Left ventricle myocardium inferior (tissue), 1 donor: ENCODE measurements around the gene B3GALT4. TPM values are rescaled to one million over a fixed set of nuclear protein-coding genes. Genes with fewer than 3 reads are reported as not detected.
A peak's percentile ranks its signal among the peaks of the same experiment; 100 is the strongest.
"Not testable (repeated sequence)": the region's sequence is repeated elsewhere in the genome, so short reads cannot be mapped to it uniquely, and the experiment has no call there.

Source experiments
- DNase-seq: peaks from one replicate; pipeline ENCODE4 v3.0.0-alpha.2; 2020
- H3K27ac ChIP-seq: fragments of 200-600 bp; replicated peaks from 2 replicates; pipeline ENCODE4 v1.8.0; 2021
- H3K27me3 ChIP-seq: fragments of 200-600 bp; 2 replicates; pipeline ENCODE4 v1.8.0; 2021; ENCODE audit warnings: low read depth
- H3K36me3 ChIP-seq: fragments of 200-600 bp; 2 replicates; pipeline ENCODE4 v1.8.0; 2021
- H3K4me1 ChIP-seq: fragments of 200-600 bp; 2 replicates; pipeline ENCODE4 v1.8.0; 2021
- H3K4me3 ChIP-seq: fragments of 200-600 bp; 2 replicates; pipeline ENCODE4 v1.8.0; 2021; ENCODE audit warnings: mild to moderate bottlenecking, moderate library complexity
- H3K9me3 ChIP-seq: fragments of 200-600 bp; replicated peaks from 2 replicates; pipeline ENCODE4 v1.8.0; 2021
- intact Hi-C: fragments of 100-400 bp; cut with micrococcal nuclease; formaldehyde crosslinking; loops from one replicate; pipeline ENCODE4 v1.11.0; 2022
- total RNA-seq: library from RNA; stranded (reverse); fragmentation: NEBNext Ultra II Directional; extraction: Animal tissue kit (Norgen Biotek cat#: 25700); gene quantifications from one replicate; pipeline ENCODE4 v1.2.1, GENCODE V29; 2021
- TF ChIP-seq, protein P1 (sequence below): fragments of 200-600 bp; IDR thresholded peaks from 2 replicates; pipeline ENCODE4 v1.8.0; 2021; ENCODE audit warnings: antibody characterized with exemption, mild to moderate bottlenecking, borderline replicate concordance
- donor health status: DM: no; HTN: yes; CAD: no; lungs with severe emphysema.

B3GALT4 gene
- total RNA-seq, 1 donor from 2014 or later, result 7.5 TPM

GRCh38 chr6:33280539-33280938 is 3.6 kb downstream of the B3GALT4 start:
- Histone ChIP-seq H3K9me3 (no peaks in the 10 kb centered on the region), H3K36me3 (peaks cover 71% of the 10 kb centered on the region), H3K4me3 (no peak overlapping the region), H3K27ac (no peak overlapping the region), H3K27me3 (no peaks in the 10 kb centered on the region), H3K4me1 (peaks cover 40% of the 10 kb centered on the region)
- intact Hi-C loops, result no loop called here
- TF ChIP-seq, protein P1, sequence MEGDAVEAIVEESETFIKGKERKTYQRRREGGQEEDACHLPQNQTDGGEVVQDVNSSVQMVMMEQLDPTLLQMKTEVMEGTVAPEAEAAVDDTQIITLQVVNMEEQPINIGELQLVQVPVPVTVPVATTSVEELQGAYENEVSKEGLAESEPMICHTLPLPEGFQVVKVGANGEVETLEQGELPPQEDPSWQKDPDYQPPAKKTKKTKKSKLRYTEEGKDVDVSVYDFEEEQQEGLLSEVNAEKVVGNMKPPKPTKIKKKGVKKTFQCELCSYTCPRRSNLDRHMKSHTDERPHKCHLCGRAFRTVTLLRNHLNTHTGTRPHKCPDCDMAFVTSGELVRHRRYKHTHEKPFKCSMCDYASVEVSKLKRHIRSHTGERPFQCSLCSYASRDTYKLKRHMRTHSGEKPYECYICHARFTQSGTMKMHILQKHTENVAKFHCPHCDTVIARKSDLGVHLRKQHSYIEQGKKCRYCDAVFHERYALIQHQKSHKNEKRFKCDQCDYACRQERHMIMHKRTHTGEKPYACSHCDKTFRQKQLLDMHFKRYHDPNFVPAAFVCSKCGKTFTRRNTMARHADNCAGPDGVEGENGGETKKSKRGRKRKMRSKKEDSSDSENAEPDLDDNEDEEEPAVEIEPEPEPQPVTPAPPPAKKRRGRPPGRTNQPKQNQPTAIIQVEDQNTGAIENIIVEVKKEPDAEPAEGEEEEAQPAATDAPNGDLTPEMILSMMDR, result no peak
- no peak for DNase-seq

GRCh38 chr6:33285214-33285613 is 8.3 kb downstream of the B3GALT4 start:
- peaks cover 71% of the 10 kb centered on the region for H3K36me3 ChIP-seq
- DNase-seq, H3K27me3 ChIP-seq, H3K27ac ChIP-seq, H3K4me3 ChIP-seq, H3K9me3 ChIP-seq, intact Hi-C loops: not testable (repeated sequence)
- peaks cover 26% of the 10 kb centered on the region for H3K4me1 ChIP-seq

DNA sequence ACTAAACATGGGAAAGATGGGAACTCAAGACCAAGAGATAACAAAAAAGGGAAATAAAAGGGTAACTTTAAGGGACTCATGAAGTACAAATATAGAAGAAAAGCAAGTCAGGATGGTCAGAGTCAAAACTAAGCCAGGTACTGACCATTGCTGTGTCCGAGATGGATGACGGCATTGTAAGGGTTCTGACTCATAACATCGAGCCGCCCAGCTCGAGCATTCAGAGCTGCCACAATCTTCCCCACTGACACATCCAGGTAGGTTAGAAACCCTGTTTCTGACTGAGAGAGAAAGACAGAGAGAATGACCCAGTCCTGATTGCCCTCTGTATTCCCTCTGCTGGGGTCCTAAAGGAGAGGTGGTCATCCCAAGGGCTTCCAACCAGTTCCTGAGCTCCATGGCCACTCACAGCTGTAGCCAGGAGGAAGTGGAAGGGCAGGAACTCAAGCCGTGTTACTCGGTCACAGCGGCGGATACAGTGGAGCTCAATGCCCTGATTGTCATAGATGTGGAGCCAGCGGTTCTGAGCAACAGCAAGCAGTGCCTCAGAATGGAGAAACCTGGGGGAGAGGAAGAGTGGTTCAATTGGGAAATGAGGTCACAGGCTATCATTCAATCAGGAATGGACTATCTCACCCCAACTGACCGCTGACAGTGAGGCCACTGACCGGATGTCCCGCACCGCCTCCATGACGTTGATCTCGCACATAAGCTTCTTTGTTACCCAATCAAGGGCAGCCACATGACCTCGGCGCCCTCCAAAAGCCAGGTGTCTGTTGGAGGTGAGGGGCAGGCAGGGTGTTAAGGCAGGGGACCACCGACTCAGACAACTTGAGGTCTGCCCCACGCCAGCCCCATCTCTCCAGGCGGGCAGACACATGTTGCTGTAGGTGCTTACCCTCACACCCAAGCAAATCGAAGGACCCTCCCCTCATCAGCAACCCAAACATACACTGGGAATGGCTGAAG is 10.3 kb downstream of the B3GALT4 start:
- Histone ChIP-seq H3K4me3 (no peak overlapping the region), H3K27ac (no peak overlapping the region), H3K27me3 (no peaks in the 10 kb centered on the region), H3K9me3 (no peaks in the 10 kb centered on the region), H3K36me3 (peaks cover 64% of the 10 kb centered on the region), H3K4me1 (peaks cover 34% of the 10 kb centered on the region)
- TF ChIP-seq, protein P1, result no peak
- intact Hi-C loops, result no loop called here
- no peak for DNase-seq

- Histone ChIP-seq H3K4me3 (peak overlapping the region; percentile 83), H3K27ac (peak overlapping the region; percentile 93), H3K9me3 (no peaks in the 10 kb centered on the region), H3K4me1 (peaks cover 34% of the 10 kb centered on the region), H3K27me3 (no peaks in the 10 kb centered on the region), H3K36me3 (peaks cover 65% of the 10 kb centered on the region)
- TF ChIP-seq, protein P1, result no peak
- intact Hi-C loops, result no loop called here
- no peak for DNase-seq
Measured at GRCh38 chr6:33288141-33288920, 11.4 kb downstream of the B3GALT4 start.

DNA sequence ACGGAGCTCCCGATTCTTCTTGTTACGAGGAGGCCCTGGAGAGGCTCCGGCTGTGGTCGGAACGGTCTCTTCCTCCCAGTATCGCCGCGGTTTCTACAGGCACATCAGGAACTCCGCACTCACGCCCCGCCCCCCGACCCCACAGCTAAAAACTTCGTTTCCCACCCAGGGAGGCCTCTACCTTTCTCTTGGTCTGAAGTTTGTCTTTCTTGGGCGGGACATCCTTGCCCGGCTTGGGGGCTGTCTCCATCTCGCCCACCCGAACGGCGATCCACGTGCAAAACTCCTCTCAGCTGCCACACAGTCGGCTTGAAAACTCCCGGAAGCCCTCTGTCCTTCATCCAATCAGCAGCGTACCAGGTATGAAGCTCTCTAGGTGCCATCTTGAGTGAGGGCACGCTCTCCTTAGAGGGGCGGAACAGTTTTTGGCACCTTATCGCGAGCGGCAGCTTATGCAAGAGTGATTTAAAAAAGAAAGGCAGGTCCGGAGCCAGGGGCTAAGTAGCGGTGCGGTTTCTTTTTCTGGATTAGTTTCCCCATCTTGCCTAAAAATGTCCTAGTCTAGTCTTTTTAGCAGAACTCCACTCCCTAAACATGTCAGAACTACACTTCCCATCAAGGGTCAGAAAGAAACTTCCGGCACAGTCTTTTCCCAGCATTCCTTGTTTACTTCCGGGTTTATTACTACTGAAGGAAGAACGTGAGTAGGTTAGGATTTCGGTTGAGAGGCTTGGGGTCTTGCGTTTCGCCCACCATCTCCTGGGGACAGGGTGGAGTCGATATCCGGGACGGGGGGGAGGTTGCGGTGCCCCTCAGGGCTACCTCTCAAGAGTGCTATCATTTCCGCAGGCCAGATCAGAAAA is 12.2 kb downstream of the B3GALT4 start, which contains the start of the genes PFDN6 and WDR46:
TSS of gene PFDN6 (plus strand) at position 681 of the 863 bp plus-strand sequence. CDS start 256 bp downstream, outside the sequence.
TSS of gene WDR46 (minus strand) at position 319 of the 863 bp plus-strand sequence. CDS start at position 250, 69 bp downstream.
- TF ChIP-seq, protein P1, result no peak
- Histone ChIP-seq H3K4me1 (peaks cover 34% of the 10 kb centered on the region), H3K36me3 (peaks cover 65% of the 10 kb centered on the region), H3K9me3 (no peaks in the 10 kb centered on the region), H3K27ac (peak within 1 kb of the TSS; percentile 93), H3K4me3 (peak within 1 kb of the TSS; percentile 83), H3K27me3 (no peaks in the 10 kb centered on the region)
- DNase-seq, result peak; percentile 74
- intact Hi-C loops, result no loop called here
